HG02885 (cell line): ENCODE results near the gene ADAMTS19.
A peak's percentile ranks its signal among the peaks of the same experiment; 100 is the strongest.

Source experiments
- ATAC-seq: cut with Tn5 transposase; IDR thresholded peaks from one replicate; pipeline ENCODE4 v1.9.1; 2021; ENCODE audit warnings: mild to moderate bottlenecking; ENCODE audit not compliant: unreplicated experiment, poor library complexity

The ADAMTS19 gene

DNA sequence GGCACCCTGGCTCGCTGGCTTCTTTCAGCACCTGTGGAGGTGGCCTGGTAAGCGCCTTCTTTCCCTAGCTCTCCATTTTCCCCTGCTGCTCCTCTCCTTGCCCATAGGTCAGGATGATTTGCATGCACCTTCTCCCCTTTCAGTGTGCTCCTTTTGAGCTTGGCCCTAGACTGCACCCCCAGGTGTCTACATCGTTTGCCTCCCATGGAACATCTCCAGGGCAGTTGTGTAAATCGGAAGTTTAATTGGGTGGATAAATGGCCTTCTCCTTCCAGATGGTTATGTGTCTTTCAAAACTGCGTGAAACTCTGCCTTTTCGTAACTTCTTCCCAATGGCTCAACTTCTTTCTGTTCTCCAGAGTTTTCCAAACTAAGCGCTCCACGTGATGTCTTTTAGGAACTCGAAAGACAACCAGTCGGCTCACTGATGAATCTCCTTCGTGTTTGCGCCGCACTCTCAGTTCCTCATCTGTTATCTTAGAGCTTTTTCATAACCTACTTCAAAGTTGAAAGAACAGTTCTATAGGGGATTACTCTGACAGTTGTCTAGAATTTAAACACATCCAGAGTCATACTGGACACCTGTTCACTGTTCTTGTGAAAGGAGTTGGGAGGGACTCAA, 1.7 kb downstream of the ADAMTS19 start:
- peak; percentile 61 for ATAC-seq

- no peak for ATAC-seq
These were observed 5.8 kb downstream of the ADAMTS19 start for GRCh38 chr5:129465776-129466344.

- ATAC-seq, result no peak
These were observed 14.4 kb downstream of the ADAMTS19 start for GRCh38 chr5:129474544-129474943.

DNA sequence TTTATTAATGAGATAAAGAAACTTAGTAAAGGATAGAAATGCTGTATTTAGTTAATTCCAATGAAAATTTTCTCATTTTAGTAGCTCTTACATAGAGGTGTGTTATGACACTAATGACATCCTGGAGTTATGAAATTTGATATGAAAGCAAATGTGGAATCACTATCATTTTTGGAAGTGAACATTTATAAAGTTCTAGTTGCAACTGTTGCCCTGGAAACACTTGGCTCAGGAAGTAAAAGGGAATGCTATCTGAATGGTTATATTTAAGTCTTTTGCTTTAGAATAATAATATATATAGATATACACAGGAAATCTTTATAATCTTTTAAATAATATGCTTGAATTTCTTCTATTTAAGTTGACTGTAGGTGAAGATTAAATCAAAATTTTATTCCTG, 16.7 kb downstream of the ADAMTS19 start:
- no peak for ATAC-seq

- ATAC-seq, result no peak
These were observed 17.4 kb downstream of the ADAMTS19 start for GRCh38 chr5:129477532-129477931.

DNA sequence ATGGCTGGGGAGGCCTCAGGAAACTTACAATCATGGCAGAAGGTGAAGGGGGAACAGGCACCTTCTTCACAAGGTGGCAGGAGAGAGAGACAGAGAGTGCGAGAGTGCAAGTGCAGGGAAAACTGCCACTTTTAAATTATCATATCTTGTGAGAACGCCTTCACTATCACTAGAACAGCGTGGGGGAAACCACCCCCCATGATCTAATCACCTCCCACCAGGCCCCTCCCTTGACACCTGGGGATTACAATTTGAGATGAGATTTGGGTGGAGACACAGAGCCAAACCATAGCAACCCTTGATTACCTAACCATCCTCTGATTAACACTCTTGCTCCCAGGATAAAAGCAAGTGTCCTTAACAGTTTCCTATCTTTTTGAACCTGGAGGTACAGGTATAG, 21.1 kb downstream of the ADAMTS19 start:
- ATAC-seq, result no peak

- no peak for ATAC-seq
These were observed 36.3 kb downstream of the ADAMTS19 start for GRCh38 chr5:129496421-129496820.

- ATAC-seq, result no peak
These were observed 36.9 kb downstream of the ADAMTS19 start for GRCh38 chr5:129496864-129497595.

GRCh38 chr5:129499208-129499852, 39.2 kb downstream of the ADAMTS19 start:
- peak; percentile 65 for ATAC-seq

- no peak for ATAC-seq
These were observed 40.0 kb downstream of the ADAMTS19 start for GRCh38 chr5:129500101-129500500.

GRCh38 chr5:129506086-129506485, 46.0 kb downstream of the ADAMTS19 start:
- no peak for ATAC-seq

DNA sequence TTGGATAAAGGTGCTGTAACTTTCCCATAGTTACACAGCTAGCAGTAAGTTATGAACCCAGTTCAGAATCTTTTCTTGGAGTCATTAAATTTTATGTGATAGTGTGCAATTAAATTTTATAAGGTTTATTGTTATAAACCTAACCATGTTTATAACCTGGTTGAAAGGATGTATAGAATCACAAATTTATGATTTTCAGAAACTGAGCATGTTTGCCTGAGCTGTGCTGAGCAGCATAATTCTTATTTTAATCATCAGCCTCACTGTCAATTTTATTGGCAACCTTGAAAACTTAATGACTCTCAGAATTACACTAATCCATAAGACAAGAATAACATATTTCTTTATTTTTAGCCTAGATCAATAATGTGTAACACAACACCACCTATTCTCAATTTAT, 46.9 kb downstream of the ADAMTS19 start:
- ATAC-seq, result no peak

DNA sequence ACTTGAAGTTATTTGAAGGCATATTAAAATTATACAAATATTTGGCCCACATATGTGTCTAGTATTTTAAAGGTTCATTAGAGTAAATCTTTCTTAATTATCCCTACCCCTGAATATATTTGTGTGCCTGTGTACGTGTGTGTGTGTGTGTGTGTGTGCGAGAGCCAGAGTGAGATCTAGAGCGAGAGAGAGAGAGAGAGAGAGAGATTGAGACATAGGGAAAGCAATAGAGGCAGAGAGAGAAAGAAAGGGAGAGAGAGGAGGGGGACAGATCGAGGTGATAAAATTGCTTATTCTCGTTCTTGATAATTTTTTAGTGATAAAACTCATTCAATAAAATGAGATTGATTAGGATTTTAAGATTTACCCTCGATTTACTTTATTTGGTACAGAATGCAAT, 47.4 kb downstream of the ADAMTS19 start:
- no peak for ATAC-seq

DNA sequence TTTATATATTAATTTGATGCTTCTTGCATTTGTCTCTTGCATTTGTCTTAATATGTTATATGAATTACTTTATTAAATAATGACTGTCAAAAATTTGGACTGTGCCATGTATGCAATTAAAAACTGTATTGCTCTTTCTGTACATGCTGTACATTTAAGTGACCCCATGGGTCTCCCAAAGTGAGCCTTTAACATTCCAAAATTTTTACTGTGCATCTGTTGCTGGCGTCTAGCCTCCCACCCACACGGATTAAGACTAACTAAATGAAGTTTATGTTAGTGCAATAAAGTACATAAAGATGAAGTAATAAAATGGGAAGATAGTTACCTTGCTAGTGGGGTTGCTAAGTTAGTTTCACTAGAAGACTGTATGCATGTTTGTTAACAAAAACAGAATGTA, 48.5 kb downstream of the ADAMTS19 start:
- no peak for ATAC-seq

DNA sequence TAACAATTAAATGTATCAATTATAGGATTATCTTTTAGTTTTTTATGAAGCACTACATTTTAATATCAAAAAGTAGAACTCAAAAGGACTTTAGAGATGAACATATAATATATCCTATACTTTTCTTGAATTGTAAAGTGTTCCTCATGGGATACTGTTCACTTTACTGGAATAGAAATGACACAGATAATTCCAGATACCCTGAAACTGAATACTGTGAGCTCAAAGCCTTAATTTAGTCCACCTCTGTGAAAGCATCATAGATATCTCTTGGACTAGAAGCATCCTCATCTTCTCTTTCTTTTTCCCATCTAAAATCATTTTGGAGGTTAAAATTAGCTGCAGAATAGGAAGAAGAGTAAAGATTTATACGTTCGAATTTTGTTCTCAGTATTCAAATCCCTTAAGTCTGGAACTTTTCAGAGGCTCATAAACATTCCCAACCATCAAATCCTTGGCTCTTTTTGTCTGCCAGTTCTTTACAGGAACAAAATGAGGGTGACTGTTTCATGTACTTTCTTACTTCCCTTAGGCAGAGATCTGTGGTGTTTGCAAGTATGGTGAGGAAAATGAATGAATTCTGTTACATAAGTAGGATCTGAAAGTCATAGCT, 49.4 kb downstream of the ADAMTS19 start:
- no peak for ATAC-seq

GRCh38 chr5:129511291-129511690, 51.2 kb downstream of the ADAMTS19 start:
- no peak for ATAC-seq

GRCh38 chr5:129541051-129541450, 81.0 kb downstream of the ADAMTS19 start:
- no peak for ATAC-seq

DNA sequence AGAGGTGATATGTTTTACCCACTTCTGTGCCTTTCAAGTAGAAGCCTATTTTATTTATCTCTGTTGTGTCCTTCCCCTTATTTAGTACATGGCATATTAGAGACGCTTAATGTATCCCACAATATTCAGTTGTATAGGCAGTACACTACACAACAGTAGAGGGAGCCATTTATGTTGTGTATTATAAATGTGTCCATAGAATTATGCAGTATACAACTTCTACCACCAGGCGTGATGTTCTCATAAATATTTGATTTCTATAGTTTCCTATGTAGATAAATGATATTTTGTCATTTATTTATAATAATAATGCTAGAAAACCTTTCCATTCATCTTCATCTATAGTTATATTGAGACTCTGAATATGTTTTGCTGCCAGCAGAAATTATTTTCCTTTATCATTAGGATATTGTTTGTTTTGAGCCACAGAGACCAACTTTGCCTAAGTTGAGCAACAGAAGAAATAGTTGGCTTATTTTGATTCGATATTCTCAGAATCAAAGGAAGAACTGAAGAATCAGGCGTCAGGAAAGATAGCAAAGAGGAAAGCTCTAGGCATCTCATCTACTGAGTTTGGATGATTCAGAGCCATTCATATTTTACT, 81.7 kb downstream of the ADAMTS19 start:
- ATAC-seq, result peak; percentile 83

GRCh38 chr5:129547137-129547536, 87.0 kb downstream of the ADAMTS19 start:
- ATAC-seq, result no peak

DNA sequence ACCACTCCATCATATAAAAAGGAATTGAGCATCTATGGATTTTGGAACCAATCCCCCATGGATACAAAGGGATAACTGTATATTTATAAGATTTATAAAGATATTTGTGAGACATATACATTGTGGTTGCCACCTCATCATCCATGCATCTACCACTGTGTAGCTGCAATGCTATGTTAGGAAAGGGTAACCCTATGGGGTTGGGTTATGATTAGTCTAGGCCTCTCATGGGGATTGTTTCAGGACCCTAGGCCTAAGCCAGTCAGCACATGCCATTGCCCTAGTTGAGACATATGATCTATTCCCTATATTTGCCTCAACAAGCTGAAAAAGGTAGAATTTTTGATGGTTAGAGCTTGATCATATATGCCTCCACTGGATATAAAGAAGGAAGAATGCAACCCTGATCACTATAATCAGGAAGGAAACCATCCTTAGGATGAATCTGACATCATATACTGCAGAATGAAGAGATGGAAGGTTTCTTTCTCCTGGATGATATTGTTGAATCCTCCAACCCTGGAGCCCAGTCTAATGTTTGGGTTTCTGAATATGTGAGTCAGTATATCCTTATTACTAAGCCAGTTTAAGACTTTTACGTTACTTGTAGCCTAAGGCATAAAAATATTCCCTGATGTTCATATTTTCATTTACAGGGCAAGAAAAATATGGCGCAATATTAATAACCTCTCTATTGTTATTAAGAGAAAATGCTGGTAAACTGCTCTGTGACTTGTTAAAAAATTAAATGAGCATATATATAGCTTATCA, 94.2 kb downstream of the ADAMTS19 start:
- ATAC-seq, result no peak
